Prostate gland (tissue), 2 donors: ENCODE measurements around the gene MGAT4C.

Source experiments
- CTCF ChIP-seq, 4 experiments: fragments of 200-600 bp in 2 of 4; fragments of 450-650 bp in 2 of 4; sonication (generic) in 2 of 4; IDR thresholded peaks; 1 replicate in 3 of 4; 2 replicates in 1 of 4; pipeline ENCODE4 v1.5.1; 2016 to 2019; ENCODE audit warnings: antibody characterized with exemption in 4 of 4, mild to moderate bottlenecking in 2 of 4, moderate library complexity in 2 of 4
- POLR2A ChIP-seq: fragments of 450-650 bp; IDR thresholded peaks from one replicate; pipeline ENCODE4 v1.6.1; 2016; ENCODE audit warnings: antibody characterized with exemption, mild to moderate bottlenecking
- POLR2AphosphoS5 ChIP-seq: sonication (generic); formaldehyde crosslinking; IDR thresholded peaks from one replicate; pipeline ENCODE4 v1.6.1; 2017; ENCODE audit warnings: antibody characterized with exemption

GRCh38 chr12:86264451-86265328 lies 8.5 kb upstream of the MGAT4C start:
- no peak for TF ChIP-seq CTCF (IDR thresholded peaks at IDR 0.05)
- TF ChIP-seq POLR2AphosphoS5: peak; percentile 78
- TF ChIP-seq POLR2A: no peak
